ENCODE results near the gene KLHL13. TPM values are rescaled to one million over a fixed set of nuclear protein-coding genes. Genes with fewer than 3 reads are reported as not detected.

The KLHL13 gene
- total and polyA plus RNA-seq, 10 of the 15 experiments (the other 5 are each of a cell fraction or from before 2014, with no cell fraction given) = 8.2 to 34.1 (median 13.8) TPM

GRCh38 chrX:118039591-118039990 lies 77.0 kb downstream of the KLHL13 start:
- WGBS (ENCODE audit: insufficient coverage, insufficient replicate concordance, low lambda C conversion rate, missing lambda C conversion rate) = 89% methylated on average over 1 of the region's 1 CpG
- Histone ChIP-seq H2AFZ (ENCODE audit: control insufficient read depth, low read depth, low read length) (no peak overlapping the region), H3K27ac (ENCODE audit: control insufficient read depth, insufficient read depth) (no peak overlapping the region), H3K9ac (ENCODE audit: control insufficient read depth, insufficient read depth, low read length) (no peak overlapping the region), H3K4me2 (ENCODE audit: control insufficient read depth, insufficient read depth) (no peak overlapping the region), H3K4me3 (no peak overlapping the region), H3K27me3 (replicated peaks in 1 of 2; ENCODE audit: control insufficient read depth in 2 of 2, insufficient read depth in 2 of 2, low read length in 1 of 2) (no peaks in the 10 kb centered on the region), H3K79me2 (ENCODE audit: control insufficient read depth, insufficient read depth, low read length) (no peaks in the 10 kb centered on the region), H3K4me1 (ENCODE audit: control insufficient read depth, insufficient read depth, low read length) (no peaks in the 10 kb centered on the region), H3K9me3 (replicated peaks; ENCODE audit: control insufficient read depth, insufficient read depth, low read length) (no peaks in the 10 kb centered on the region; the same call in 1 of the 3 replicates), H3K36me3 (ENCODE audit: control insufficient read depth in 2 of 2, insufficient read depth in 2 of 2, low read length in 1 of 2) (no peaks in the 10 kb centered on the region), H4K20me1 (ENCODE audit: control insufficient read depth, insufficient read depth) (no peaks in the 10 kb centered on the region)
- ChIA-PET POLR2A (no interaction called here), CTCF (interaction anchor here (0.6 kb wide), 1 partner anchor 498 kb away, joined by 3 read pairs; no protein-coding TSS in a partner anchor), RAD21 (ENCODE audit: unreplicated experiment) (no interaction called here), SMC1A (ENCODE audit: uncharacterized antibody, unreplicated experiment) (no interaction called here)
- in situ Hi-C loops (cut with MboI) = no loop called here
- no TSS peak for BruUV-seq (replicated peaks)
- TF ChIP-seq BCL11A (IDR thresholded peaks at IDR 0.05; ENCODE audit: low read depth, low read length) = no peak
- FAIRE-seq = no peak
- intact Hi-C loops (cut with micrococcal nuclease; ENCODE audit: unreplicated experiment) = no loop called here
- no peak for ATAC-seq
- DNase-seq (ENCODE audit: low read depth, low spot score) = no peak

GRCh38 chrX:118038614-118039365 lies 77.8 kb downstream of the KLHL13 start:
- H3K4me1 ChIP-seq (ENCODE audit: control insufficient read depth, insufficient read depth, low read length) = no peaks in the 10 kb centered on the region
- no peak for TF ChIP-seq BHLHE40 (IDR thresholded peaks at IDR 0.05; ENCODE audit: borderline replicate concordance in 1 of 2, low read depth in 2 of 2, low read length in 1 of 2)
- no peaks in the 10 kb centered on the region for H3K79me2 ChIP-seq (ENCODE audit: control insufficient read depth, insufficient read depth, low read length)
- POLR2A ChIA-PET = no interaction called here
- no peaks in the 10 kb centered on the region for H3K27me3 ChIP-seq (replicated peaks in 1 of 2; ENCODE audit: control insufficient read depth in 2 of 2, insufficient read depth in 2 of 2, low read length in 1 of 2)
- SMC1A ChIA-PET (ENCODE audit: uncharacterized antibody, unreplicated experiment) = no interaction called here
- FAIRE-seq (no peak), ATAC-seq (no peak), DNase-seq (ENCODE audit: low read depth, low spot score) (no peak)
- 6% methylated on average over 3 of the region's 3 CpGs for WGBS (ENCODE audit: insufficient coverage, insufficient replicate concordance, low lambda C conversion rate, missing lambda C conversion rate)
- H3K27ac ChIP-seq (ENCODE audit: control insufficient read depth, insufficient read depth) = no peak overlapping the region
- no peak overlapping the region for H3K9ac ChIP-seq (ENCODE audit: control insufficient read depth, insufficient read depth, low read length)
- BruUV-seq (replicated peaks) = no TSS peak
- no peak overlapping the region for H3K4me2 ChIP-seq (ENCODE audit: control insufficient read depth, insufficient read depth)
- H3K36me3 ChIP-seq (ENCODE audit: control insufficient read depth in 2 of 2, insufficient read depth in 2 of 2, low read length in 1 of 2) = no peaks in the 10 kb centered on the region
- H2AFZ ChIP-seq (ENCODE audit: control insufficient read depth, low read depth, low read length) = no peak overlapping the region
- in situ Hi-C loops (cut with MboI) = no loop called here
- H3K4me3 ChIP-seq = no peak overlapping the region
- no peaks in the 10 kb centered on the region; the same call in 1 of the 3 replicates for H3K9me3 ChIP-seq (replicated peaks; ENCODE audit: control insufficient read depth, insufficient read depth, low read length)
- RAD21 ChIA-PET (ENCODE audit: unreplicated experiment) = no interaction called here
- intact Hi-C loops (cut with micrococcal nuclease; ENCODE audit: unreplicated experiment) = no loop called here
- CTCF ChIA-PET = interaction anchor here (0.6 kb wide), 1 partner anchor 499 kb away, joined by 3 read pairs; no protein-coding TSS in a partner anchor
- H4K20me1 ChIP-seq (ENCODE audit: control insufficient read depth, insufficient read depth) = no peaks in the 10 kb centered on the region

Data from GM12878 (cell line).